KOPT-K1 (cell line): ENCODE measurements around the gene EML2.

Source experiments
- H3K27ac ChIP-seq: fragments of 200-600 bp; sonication (generic); 2 replicates; pipeline ENCODE4 v1.5.1; 2016; ENCODE audit warnings: antibody characterized with exemption, mild to moderate bottlenecking, low read depth, low read length; ENCODE audit not compliant: poor library complexity, severe bottlenecking
- H3K36me3 ChIP-seq: fragments of 200-600 bp; sonication (generic); 2 replicates; pipeline ENCODE4 v1.5.1; 2017; ENCODE audit warnings: antibody characterized with exemption, mild to moderate bottlenecking, low read length, moderate library complexity; ENCODE audit not compliant: insufficient read depth
- H3K9me3 ChIP-seq: fragments of 200-600 bp; sonication (generic); 2 replicates; pipeline ENCODE4 v1.5.1; 2017; ENCODE audit warnings: antibody characterized with exemption, low read length, mild to moderate bottlenecking; ENCODE audit not compliant: insufficient read depth, poor library complexity, severe bottlenecking

Gene EML2

DNA sequence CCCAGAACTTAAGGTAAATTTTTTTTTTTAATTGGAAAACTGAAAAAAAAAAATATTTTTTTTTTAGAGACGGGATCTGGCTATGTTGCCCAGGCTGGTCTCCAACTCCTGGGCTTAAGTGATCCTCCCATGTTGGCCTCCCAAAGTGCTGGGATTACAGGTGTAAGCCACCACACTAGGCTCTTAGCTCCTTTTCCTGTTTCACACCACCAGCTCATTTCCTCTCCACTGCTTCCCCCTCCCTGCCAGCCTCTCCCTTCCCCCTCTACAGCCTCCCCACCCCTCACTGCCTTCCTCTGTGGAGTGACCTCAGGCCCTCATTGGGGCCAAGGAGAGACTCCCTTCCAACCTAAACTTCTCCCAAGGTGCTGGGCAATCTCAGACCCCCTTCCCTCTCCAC lies 24.6 kb upstream of the EML2 start:
- Histone ChIP-seq H3K27ac (no peak overlapping the region), H3K36me3 (no peaks in the 10 kb centered on the region), H3K9me3 (no peaks in the 10 kb centered on the region)

- Histone ChIP-seq H3K9me3 (no peaks in the 10 kb centered on the region), H3K27ac (no peak overlapping the region), H3K36me3 (no peaks in the 10 kb centered on the region)
Measured at GRCh38 chr19:45660636-45661035, 21.4 kb upstream of the EML2 start.

DNA sequence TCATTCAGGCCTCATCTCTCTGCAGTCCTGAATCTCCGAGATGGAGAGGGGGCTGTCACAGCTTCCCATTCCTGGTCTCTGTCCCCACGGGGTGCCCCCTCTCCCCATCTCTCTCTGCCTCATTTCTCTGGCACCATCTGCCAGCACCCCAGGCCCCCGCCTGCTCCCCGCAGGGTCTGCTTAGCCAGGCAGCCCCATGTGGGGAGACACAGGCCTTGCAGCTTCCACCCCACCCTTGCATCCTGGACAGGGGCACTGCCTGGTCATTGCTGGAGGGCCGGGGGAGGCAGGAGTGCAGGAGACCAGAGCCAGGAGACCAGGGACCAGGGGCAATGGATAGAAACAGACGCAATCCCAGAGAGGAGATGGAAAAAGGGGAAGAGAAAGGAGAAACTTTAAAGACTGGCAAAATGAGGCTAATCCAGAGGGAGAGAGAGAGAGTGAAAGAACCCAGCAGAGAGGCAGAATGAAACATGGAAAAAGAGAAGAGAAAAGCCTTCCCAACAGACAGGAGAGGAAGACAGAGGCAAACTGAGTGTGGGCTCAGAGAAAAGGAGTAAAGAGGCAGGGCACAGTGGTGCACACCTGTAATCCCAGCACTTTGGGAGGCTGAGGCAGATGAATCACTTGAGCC lies 20.0 kb upstream of the EML2 start:
- Histone ChIP-seq H3K36me3 (no peaks in the 10 kb centered on the region), H3K27ac (no peak overlapping the region), H3K9me3 (no peaks in the 10 kb centered on the region)

DNA sequence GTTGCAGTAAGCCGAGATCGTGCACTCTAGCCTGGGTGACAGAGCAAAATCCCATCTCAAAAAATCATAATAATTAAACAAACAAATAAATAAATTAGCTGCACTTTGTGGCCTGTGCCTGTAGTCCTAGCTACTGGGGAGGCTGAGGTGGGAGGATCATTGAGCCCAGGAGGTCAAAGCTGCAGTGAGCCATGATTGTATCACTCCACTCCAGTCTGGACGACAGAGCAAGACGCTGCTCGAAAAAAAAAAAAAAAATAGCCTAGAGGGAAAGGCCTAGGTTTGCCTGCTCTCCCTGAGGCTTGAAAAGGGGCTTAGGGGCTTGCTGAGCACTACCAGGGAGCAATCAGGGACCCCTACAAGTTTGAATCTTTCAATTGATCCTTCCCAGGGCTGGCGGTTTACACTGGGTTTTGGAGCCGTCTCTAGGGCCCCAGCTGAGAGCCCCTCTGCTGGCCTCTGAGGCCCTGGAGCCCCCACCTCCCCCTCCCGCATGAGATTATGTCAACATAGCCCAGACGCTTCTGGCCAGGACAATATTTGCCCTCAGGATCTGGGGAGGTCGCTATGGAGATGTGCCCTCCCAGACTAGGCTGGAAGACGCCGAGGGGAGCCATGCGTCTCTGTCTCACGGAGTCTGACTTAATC lies 18.4 kb upstream of the EML2 start:
- Histone ChIP-seq H3K27ac (no peak overlapping the region), H3K9me3 (no peaks in the 10 kb centered on the region), H3K36me3 (no peaks in the 10 kb centered on the region)

DNA sequence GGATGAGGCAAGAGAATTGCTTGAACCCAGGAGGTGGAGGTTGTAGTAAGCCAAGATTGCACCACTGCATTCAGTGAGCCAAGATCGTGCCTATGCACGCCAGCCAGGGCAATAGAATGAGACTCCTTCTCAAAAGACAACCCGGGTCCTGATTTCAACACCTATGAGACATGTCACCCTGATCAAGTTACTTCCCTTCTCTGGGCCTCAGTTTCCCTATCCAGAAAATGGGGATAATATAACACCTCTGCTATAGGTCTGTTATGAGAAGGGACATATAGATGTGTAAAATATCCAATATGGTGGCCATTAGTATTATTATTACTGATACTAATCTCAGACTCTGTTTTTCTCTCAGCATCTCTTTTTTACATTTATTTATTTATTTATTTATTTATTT lies 15.9 kb upstream of the EML2 start:
- H3K27ac ChIP-seq, result no peak overlapping the region

GRCh38 chr19:45653634-45654033 lies 14.4 kb upstream of the EML2 start:
- Histone ChIP-seq H3K27ac (no peak overlapping the region), H3K9me3 (no peaks in the 10 kb centered on the region), H3K36me3 (no peaks in the 10 kb centered on the region)

More for the DNA sequence above, 15.9 kb upstream of the EML2 start:
- H3K9me3 ChIP-seq, result no peaks in the 10 kb centered on the region
- no peaks in the 10 kb centered on the region for H3K36me3 ChIP-seq

GRCh38 chr19:45650722-45651121 lies 11.5 kb upstream of the EML2 start:
- H3K36me3 ChIP-seq, result no peaks in the 10 kb centered on the region

GRCh38 chr19:45646345-45646698 lies 7.1 kb upstream of the EML2 start:
- no peaks in the 10 kb centered on the region for H3K9me3 ChIP-seq
- no peaks in the 10 kb centered on the region for H3K36me3 ChIP-seq
- H3K27ac ChIP-seq, result no peak overlapping the region

More at GRCh38 chr19:45650722-45651121, 11.5 kb upstream of the EML2 start:
- no peaks in the 10 kb centered on the region for H3K9me3 ChIP-seq
- H3K27ac ChIP-seq, result no peak overlapping the region

GRCh38 chr19:45645631-45646344 lies 6.6 kb upstream of the EML2 start:
- H3K9me3 ChIP-seq, result no peaks in the 10 kb centered on the region
- no peaks in the 10 kb centered on the region for H3K36me3 ChIP-seq
- H3K27ac ChIP-seq, result no peak overlapping the region

- Histone ChIP-seq H3K27ac (no peak overlapping the region), H3K9me3 (no peaks in the 10 kb centered on the region), H3K36me3 (no peaks in the 10 kb centered on the region)
Measured at GRCh38 chr19:45645068-45645630, 6.0 kb upstream of the EML2 start.

- no peak overlapping the region for H3K27ac ChIP-seq
- H3K9me3 ChIP-seq, result no peaks in the 10 kb centered on the region
- no peaks in the 10 kb centered on the region for H3K36me3 ChIP-seq
Measured at GRCh38 chr19:45643927-45644771, 5.0 kb upstream of the EML2 start.

- H3K9me3 ChIP-seq, result no peaks in the 10 kb centered on the region
- H3K36me3 ChIP-seq, result no peaks in the 10 kb centered on the region
- H3K27ac ChIP-seq, result no peak overlapping the region
Measured at GRCh38 chr19:45643024-45643926, 4.1 kb upstream of the EML2 start.

GRCh38 chr19:45641274-45642105 lies 2.3 kb upstream of the EML2 start:
- peak overlapping the region; percentile 50 for H3K27ac ChIP-seq
- no peaks in the 10 kb centered on the region for H3K36me3 ChIP-seq
- H3K9me3 ChIP-seq, result no peaks in the 10 kb centered on the region
